GM12878 (cell line): Measurements from ENCODE around the gene GNB5. TPM values are rescaled to one million over a fixed set of nuclear protein-coding genes. Genes with fewer than 3 reads are reported as not detected.

ENCODE experiments used
- ATF2 ChIP-seq: IDR thresholded peaks from 2 replicates; pipeline ENCODE4 v1.6.1; 2012; ENCODE audit warnings: low read length, inconsistent platforms
- ATF3 ChIP-seq: IDR thresholded peaks from 2 replicates; pipeline ENCODE4 v1.6.1; 2011; ENCODE audit warnings: low read depth, mild to moderate bottlenecking, low read length, moderate library complexity, borderline replicate concordance; ENCODE audit errors: extremely low read depth
- BHLHE40 ChIP-seq, 2 experiments: fragments of 450-650 bp in 1 of 2; IDR thresholded peaks; 2 replicates each; pipeline ENCODE4 v1.6.1; 2011 to 2017; ENCODE audit warnings: low read depth in 2 of 2, borderline replicate concordance in 1 of 2, improper control_type of control experiment in 1 of 2, low read length in 1 of 2, mild to moderate bottlenecking in 1 of 2
- DPF2 ChIP-seq: fragments of 450-650 bp; IDR thresholded peaks from 2 replicates; pipeline ENCODE4 v1.6.1; 2017; ENCODE audit warnings: mild to moderate bottlenecking
- MLLT1 ChIP-seq: fragments of 450-650 bp; IDR thresholded peaks from 2 replicates; pipeline ENCODE4 v1.6.1; 2016; ENCODE audit warnings: mild to moderate bottlenecking
- NBN ChIP-seq: fragments of 450-650 bp; IDR thresholded peaks from 2 replicates; pipeline ENCODE4 v1.6.1; 2016
- POLR2A ChIP-seq: IDR thresholded peaks from 2 replicates; pipeline ENCODE4 v1.6.1; 2011; ENCODE audit warnings: low read depth, mild to moderate bottlenecking, low read length
- RUNX3 ChIP-seq: IDR thresholded peaks from 2 replicates; pipeline ENCODE4 v1.6.1; 2012; ENCODE audit warnings: low read length, inconsistent platforms
- SREBF1 ChIP-seq: IDR thresholded peaks from 2 replicates; pipeline ENCODE4 v1.6.1; 2012; ENCODE audit warnings: mild to moderate bottlenecking, low read length
- SUZ12 ChIP-seq: fragments of 200-600 bp; sonication (generic); IDR thresholded peaks from one replicate; pipeline ENCODE4 v1.6.1; 2018; ENCODE audit warnings: antibody characterized with exemption, mild to moderate bottlenecking; ENCODE audit not compliant: unreplicated experiment
- USF1 ChIP-seq: IDR thresholded peaks from 2 replicates; pipeline ENCODE4 v1.6.1; 2011; ENCODE audit warnings: borderline replicate concordance, low read depth, mild to moderate bottlenecking, moderate library complexity, mixed read lengths, low read length; ENCODE audit not compliant: insufficient read depth; ENCODE audit errors: extremely low read length
- ZNF592 ChIP-seq: fragments of 450-650 bp; IDR thresholded peaks from 2 replicates; pipeline ENCODE4 v1.6.1; 2017; ENCODE audit warnings: mild to moderate bottlenecking, moderate library complexity
- ZNF687 ChIP-seq: fragments of 450-650 bp; IDR thresholded peaks from 2 replicates; pipeline ENCODE4 v1.6.1; 2017; ENCODE audit warnings: mild to moderate bottlenecking, moderate library complexity
- polyA plus RNA-seq, 11 experiments: library from polyadenylated mRNA; depleted of rRNA in 4 of 11; unstranded in 6 of 11; stranded (reverse) in 5 of 11; fragments of >200 nt; fragmentation: Nextera tagmentation in 4 of 11; fragmentation: Illumina TruSeq in 1 of 11; extraction: Ambion mirVana in 4 of 11; extraction: Trizol in 1 of 11; gene quantifications; 1 replicate in 1 of 11; 2 replicates in 10 of 11; pipeline versions ENCODE4 v1.2.1 to v1.2.3, GENCODE V29; 2011 to 2016; ENCODE audit warnings: inconsistent platforms in 2 of 11, missing spikeins in 2 of 11, low read depth in 1 of 11
- total RNA-seq, 4 experiments: library from RNA; depleted of rRNA in 3 of 4; stranded (reverse); fragments of >200 nt in 3 of 4; fragmentation: Illumina TruSeq in 1 of 4; extraction: Trizol in 1 of 4; gene quantifications; 2 replicates each; pipeline versions ENCODE4 v1.2.1 to v1.2.3, GENCODE V29; 2013 to 2021

The GNB5 gene
- total and polyA plus RNA-seq, 10 of the 15 experiments (the other 5 are each of a cell fraction or from before 2014, with no cell fraction given), result 2.4 to 25.9 (median 15.2) TPM

GRCh38 chr15:52104532-52105004, 86.6 kb downstream of the GNB5 start (continued):
- TF ChIP-seq ZNF592, result no peak
- no peak for TF ChIP-seq ATF3
- TF ChIP-seq SUZ12, result no peak
- no peak for TF ChIP-seq SREBF1
- TF ChIP-seq NBN, result peak; percentile 89
- TF ChIP-seq DPF2, result peak; percentile 30; the same call in 1 of the 2 replicates
- TF ChIP-seq ZNF687, result peak; percentile 72; the same call in 1 of the 2 replicates
- TF ChIP-seq BHLHE40 (IDR thresholded peaks at IDR 0.05; ENCODE audit: borderline replicate concordance in 1 of 2, low read depth in 2 of 2, low read length in 1 of 2), result peak in 1 of 2 experiments; percentile 61; a peak in 1 of 4 replicates
- TF ChIP-seq POLR2A, result peak; percentile 53; the same call in 1 of the 2 replicates
- peak; percentile 74 for TF ChIP-seq RUNX3
- no peak for TF ChIP-seq USF1
- peak; percentile 66; the same call in 1 of the 2 replicates for TF ChIP-seq MLLT1
- TF ChIP-seq ATF2, result peak; percentile 14; the same call in 1 of the 2 replicates
